K562 (cell line): ENCODE data around the gene TRAF7. TPM values are rescaled to one million over a fixed set of nuclear protein-coding genes. Genes with fewer than 3 reads are reported as not detected.

ENCODE experiments used
- ATAC-seq: fragments of 200-7000 bp; cut with Tn5 transposase; 3 replicates; pipeline ENCODE4 v1.9.1; 2020; ENCODE audit warnings: moderate library complexity
- BruUV-seq: library from RNA; stranded (reverse); fragments of 400-500 nt; replicated peaks from 2 replicates; lab custom pipeline; 2021; lab: Mats Ljungman, UMichigan
- CTCF ChIA-PET: fragments of 300-600 bp; formaldehyde crosslinking; extraction: SDS; loops from one replicate; lab custom pipeline; 2021; ENCODE audit warnings: low intra/inter-chr PET ratio; lab: Yijun Ruan, JAX
- POLR2A ChIA-PET: fragments of 300-600, 350-650 bp; sonication (Branson Sonifier 250); formaldehyde crosslinking; extraction: SDS; loops from one replicate; lab custom pipeline; 2021; ENCODE audit warnings: antibody characterized with exemption, inconsistent platforms; lab: Yijun Ruan, JAX
- DNase-seq, 4 experiments: peaks; one replicate each; pipeline versions ENCODE4 v3.0.0 to v3.0.0-alpha.2; 2011 to 2018; ENCODE audit warnings: low spot score in 3 of 4, mixed read lengths in 3 of 4; ENCODE audit errors: extremely low read depth in 1 of 4
- FAIRE-seq: peaks from 2 replicates; lab custom pipeline; 2011; peaks lifted over from hg19 to GRCh38; lab: Jason Lieb, UNC
- H2AFZ ChIP-seq: 2 replicates; pipeline ENCODE4 v1.6.0; 2011; ENCODE audit warnings: low read depth, low read length, control low read depth, inconsistent platforms
- H3K27ac ChIP-seq: fragments of 200-600 bp; 3 replicates; pipeline ENCODE4 v1.8.0; 2011; ENCODE audit warnings: low read depth, mild to moderate bottlenecking, control low read depth, inconsistent platforms, low read length, moderate library complexity, mixed read lengths; ENCODE audit errors: extremely low read depth
- H3K27me3 ChIP-seq, 2 experiments: fragments of 300-600 bp in 1 of 2; 2 replicates in 1 of 2; 3 replicates in 1 of 2; pipeline versions ENCODE4 v1.6.0 to v1.8.0; 2011; ENCODE audit warnings: inconsistent platforms in 2 of 2, low read length in 2 of 2, mild to moderate bottlenecking in 1 of 2, mixed read lengths in 1 of 2, moderate library complexity in 1 of 2; ENCODE audit not compliant: control insufficient read depth in 2 of 2, insufficient read depth in 2 of 2
- H3K36me3 ChIP-seq: fragments of 300-600 bp; 3 replicates; pipeline ENCODE4 v1.8.0; 2011; ENCODE audit warnings: mild to moderate bottlenecking, low read length, inconsistent platforms; ENCODE audit not compliant: control insufficient read depth, insufficient read depth
- H3K4me1 ChIP-seq, 2 experiments: fragments of 200-600 bp in 1 of 2; replicated peaks in 1 of 2; 2 replicates in 1 of 2; 3 replicates in 1 of 2; pipeline versions ENCODE4 v1.5.1 to v1.8.0; 2011; ENCODE audit warnings: inconsistent platforms in 2 of 2, low read length in 2 of 2, mild to moderate bottlenecking in 1 of 2, mixed read lengths in 1 of 2, moderate library complexity in 1 of 2; ENCODE audit not compliant: control insufficient read depth in 2 of 2, insufficient read depth in 2 of 2
- H3K4me2 ChIP-seq: 2 replicates; pipeline ENCODE4 v1.6.1; 2011; ENCODE audit warnings: low read length, control low read depth, inconsistent platforms, mixed read lengths; ENCODE audit not compliant: insufficient read depth
- H3K4me3 ChIP-seq: fragments of 200-600 bp; sonication (generic), shearing (Covaris generic); 2 replicates; pipeline ENCODE4 v1.5.1; 2016; ENCODE audit warnings: control low read depth, inconsistent platforms
- H3K79me2 ChIP-seq: fragments of 200-600 bp; 3 replicates; pipeline ENCODE4 v1.8.0; 2011; ENCODE audit warnings: low read length, inconsistent platforms; ENCODE audit not compliant: control insufficient read depth, insufficient read depth
- H3K9ac ChIP-seq, 2 experiments: 2 replicates each; pipeline versions ENCODE4 v1.6.0 to v1.6.1; 2011; ENCODE audit warnings: low read depth in 2 of 2, low read length in 2 of 2, control low read depth in 1 of 2, inconsistent platforms in 1 of 2, mild to moderate bottlenecking in 1 of 2, mixed read lengths in 1 of 2; ENCODE audit not compliant: insufficient read depth in 1 of 2
- H3K9me1 ChIP-seq: one replicate; pipeline ENCODE4 v1.6.0; 2011; ENCODE audit warnings: inconsistent platforms, mild to moderate bottlenecking, low read length, moderate library complexity; ENCODE audit not compliant: control insufficient read depth, insufficient read depth
- H3K9me3 ChIP-seq: replicated peaks from 2 replicates; pipeline ENCODE4 v1.5.1; 2011; ENCODE audit warnings: low read depth, low read length, inconsistent platforms; ENCODE audit not compliant: control insufficient read depth, insufficient read depth
- H4K20me1 ChIP-seq: replicated peaks from 2 replicates; pipeline ENCODE4 v1.6.1; 2011; ENCODE audit warnings: low read length, inconsistent platforms, mixed read lengths; ENCODE audit not compliant: control insufficient read depth, insufficient read depth
- ARID1B ChIP-seq: fragments of 450-650 bp; IDR thresholded peaks from 2 replicates; pipeline ENCODE4 v1.6.1; 2016; ENCODE audit warnings: antibody characterized with exemption, mild to moderate bottlenecking, inconsistent platforms
- BMI1 ChIP-seq: fragments of 150-350 bp; IDR thresholded peaks from 2 replicates; pipeline ENCODE4 v1.6.1; 2014; ENCODE audit warnings: low read length
- CBFA2T2 ChIP-seq: fragments of 450-650 bp; conservative IDR thresholded peaks from 2 replicates; pipeline ENCODE4 v1.6.1; 2017; ENCODE audit warnings: mild to moderate bottlenecking
- CBFA2T3 ChIP-seq: fragments of 450-650 bp; IDR thresholded peaks from 2 replicates; pipeline ENCODE4 v1.6.1; 2017
- CXXC5 ChIP-seq: fragments of 250-450 bp; sonication (Bioruptor Pico); IDR thresholded peaks from 2 replicates; pipeline ENCODE4 v1.8.0; 2022; ENCODE audit warnings: inconsistent platforms, mild to moderate bottlenecking, moderate library complexity
- MEIS2 ChIP-seq: fragments of 450-650 bp; IDR thresholded peaks from 2 replicates; pipeline ENCODE4 v1.6.1; 2014; ENCODE audit warnings: mild to moderate bottlenecking; ENCODE audit not compliant: partially characterized antibody
- POLR2A ChIP-seq: fragments of 450-650 bp; conservative IDR thresholded peaks from 2 replicates; pipeline ENCODE4 v1.6.1; 2016
- POLR2G ChIP-seq: fragments of 200-400 bp; formaldehyde crosslinking; IDR thresholded peaks from 2 replicates; pipeline ENCODE4 v1.6.1; 2017; ENCODE audit warnings: low read depth, mild to moderate bottlenecking, antibody characterized with exemption, low read length, moderate library complexity
- RCOR1 ChIP-seq, 2 experiments: IDR thresholded peaks; 2 replicates each; pipeline ENCODE4 v1.6.1; 2012; ENCODE audit warnings: low read depth in 2 of 2, low read length in 2 of 2, borderline replicate concordance in 1 of 2, improper control_type of control experiment in 1 of 2
- SMC3 ChIP-seq: conservative IDR thresholded peaks from 2 replicates; pipeline ENCODE4 v1.6.1; 2011; ENCODE audit warnings: low read depth, low read length, improper control_type of control experiment; ENCODE audit not compliant: insufficient read depth
- SP1 ChIP-seq: sonication (generic); formaldehyde crosslinking; IDR thresholded peaks from 2 replicates; pipeline ENCODE4 v1.8.1; 2022; ENCODE audit warnings: mild to moderate bottlenecking, missing genetic modification reagents
- TCF3 ChIP-seq: sonication (generic); formaldehyde crosslinking; IDR thresholded peaks from 2 replicates; pipeline ENCODE4 v1.4.0; 2020; ENCODE audit warnings: mild to moderate bottlenecking, missing genetic modification reagents
- TCF7 ChIP-seq: sonication (generic); IDR thresholded peaks from 2 replicates; pipeline ENCODE4 v1.6.1; 2016; ENCODE audit warnings: antibody characterized with exemption, borderline replicate concordance
- TEAD4 ChIP-seq, 2 experiments: sonication (generic) in 1 of 2; formaldehyde crosslinking in 1 of 2; IDR thresholded peaks; 2 replicates each; pipeline versions ENCODE4 v1.6.1 to v1.8.0; 2012 to 2022; ENCODE audit warnings: borderline replicate concordance in 1 of 2, inconsistent platforms in 1 of 2, low read length in 1 of 2, mild to moderate bottlenecking in 1 of 2, missing genetic modification reagents in 1 of 2
- ZBTB8A ChIP-seq: fragments of 450-650 bp; IDR thresholded peaks from 2 replicates; pipeline ENCODE4 v1.6.1; 2018; ENCODE audit warnings: mild to moderate bottlenecking, moderate library complexity; ENCODE audit not compliant: partially characterized antibody
- ZNF134 ChIP-seq: fragments of 250-450 bp; sonication (Bioruptor Pico); conservative IDR thresholded peaks from 2 replicates; pipeline ENCODE4 v1.4.0; 2020
- ZNF408 ChIP-seq: fragments of 250-450 bp; sonication (Bioruptor Pico); IDR thresholded peaks from 2 replicates; pipeline ENCODE4 v1.4.0; 2020; ENCODE audit warnings: low read depth, mild to moderate bottlenecking, moderate library complexity
- WGBS: fragments of 100-300 bp; shearing (Covaris generic); methylation state at CpG from one replicate; pipeline ENCODE4 v1.1.6; 2016; ENCODE audit warnings: low coverage, mixed read lengths; ENCODE audit not compliant: insufficient coverage; ENCODE audit errors: missing lambda C conversion rate; 5-methylcytosine and 5-hydroxymethylcytosine counted together
- in situ Hi-C: fragments of 300-500 bp; cut with MboI; formaldehyde crosslinking; loops from 4 replicates; pipeline ENCODE4 v1.15.0; 2018; ENCODE audit warnings: inconsistent platforms, mixed read lengths
- intact Hi-C: fragments of 100-400 bp; cut with micrococcal nuclease; formaldehyde crosslinking; loops from 2 replicates; pipeline ENCODE4 v1.14.2; 2022
- polyA plus RNA-seq, 8 experiments: library from polyadenylated mRNA; depleted of rRNA in 4 of 8; stranded (reverse) in 5 of 8; unstranded in 3 of 8; fragments of >200 nt; fragmentation: Nextera tagmentation in 2 of 8; fragmentation: Illumina TruSeq in 1 of 8; extraction: Ambion mirVana in 2 of 8; extraction: Trizol in 1 of 8; gene quantifications; 2 replicates each; pipeline versions ENCODE4 v1.2.1 to v1.2.3, GENCODE V29; 2011 to 2014; ENCODE audit warnings: inconsistent platforms in 1 of 8, missing spikeins in 1 of 8
- total RNA-seq, 7 experiments: library from RNA; depleted of rRNA in 6 of 7; stranded (reverse); fragments of >200 nt in 6 of 7; fragmentation: Illumina TruSeq in 2 of 7; extraction: Trizol in 2 of 7; gene quantifications; 2 replicates each; pipeline versions ENCODE4 v1.2.1 to v1.2.3, GENCODE V29; 2011 to 2021; ENCODE audit warnings: low replicate concordance in 1 of 7
- TF ChIP-seq, protein P1 (sequence below), 2 experiments: IDR thresholded peaks in 1 of 2; conservative IDR thresholded peaks in 1 of 2; 2 replicates each; pipeline ENCODE4 v1.6.1; 2016; ENCODE audit warnings: low read depth in 2 of 2, mild to moderate bottlenecking in 1 of 2, missing compliant biosample characterization in 1 of 2, missing genetic modification characterization in 1 of 2, moderate library complexity in 1 of 2
- TF ChIP-seq, protein P2 (sequence below): sonication (generic); formaldehyde crosslinking; IDR thresholded peaks from 2 replicates; pipeline ENCODE4 v1.8.0; 2022; ENCODE audit warnings: missing genetic modification reagents, mild to moderate bottlenecking, moderate library complexity, borderline replicate concordance

Gene TRAF7
- total and polyA plus RNA-seq, 9 of the 15 experiments (the other 6 are each of a cell fraction or from before 2014, with no cell fraction given) = 1.1 to 113 (median 41.6) TPM

- DNase-seq = peak in 2 of 4 experiments; percentile 39 to 69
- ChIA-PET POLR2A (interaction anchor here (0.6 to 2.1 kb wide), 5 partner anchors 9 to 55 kb away, joined by 3 to 12 read pairs (median 4); partner anchors contain the start of genes ECI1 and TRAF7), CTCF (no interaction called here)
- Histone ChIP-seq H3K79me2 (peaks cover 71% of the 10 kb centered on the region), H3K27ac (no peak overlapping the region), H3K36me3 (peaks cover 61% of the 10 kb centered on the region; the same call in 2 of the 3 replicates), H2AFZ (no peak overlapping the region), H3K9me1 (no peaks in the 10 kb centered on the region), H3K9ac (peak overlapping the region in 1 of 2 experiments; percentile 83; a peak in 2 of 4 replicates), H4K20me1 (peaks cover 21% of the 10 kb centered on the region), H3K27me3 (no peaks in the 10 kb centered on the region), H3K4me2 (no peak overlapping the region), H3K4me1 (peaks cover 32 to 95% of the 10 kb centered on the region in 2 experiments), H3K4me3 (no peak overlapping the region), H3K9me3 (no peaks in the 10 kb centered on the region)
- 52% methylated on average over 19 of the region's 29 CpGs for WGBS
- no peak for FAIRE-seq
- BruUV-seq = no TSS peak
- in situ Hi-C loops = no loop called here
- intact Hi-C loops = no loop called here
- no peak for ATAC-seq
- TF ChIP-seq ZNF134 (CRISPR knock-in tag) = no peak
- TF ChIP-seq TCF3 (CRISPR knock-in tag) = peak; percentile 35; the same call in 1 of the 2 replicates
- TF ChIP-seq MEIS2 = peak; percentile 80
- TF ChIP-seq ARID1B = peak; percentile 20
- no peak for TF ChIP-seq BMI1
- no peak for TF ChIP-seq ZNF408 (CRISPR knock-in tag)
- TF ChIP-seq POLR2A = no peak
- TF ChIP-seq TEAD4 (IDR thresholded peaks at IDR 0.05; ENCODE audit: low read length) = 0 out of 2 replicates have a peak, but pooled peaks have one; percentile 6
- TF ChIP-seq TEAD4 (CRISPR knock-in tag; IDR thresholded peaks at IDR 0.05; ENCODE audit: borderline replicate concordance) = no peak
- TF ChIP-seq, protein P1, sequence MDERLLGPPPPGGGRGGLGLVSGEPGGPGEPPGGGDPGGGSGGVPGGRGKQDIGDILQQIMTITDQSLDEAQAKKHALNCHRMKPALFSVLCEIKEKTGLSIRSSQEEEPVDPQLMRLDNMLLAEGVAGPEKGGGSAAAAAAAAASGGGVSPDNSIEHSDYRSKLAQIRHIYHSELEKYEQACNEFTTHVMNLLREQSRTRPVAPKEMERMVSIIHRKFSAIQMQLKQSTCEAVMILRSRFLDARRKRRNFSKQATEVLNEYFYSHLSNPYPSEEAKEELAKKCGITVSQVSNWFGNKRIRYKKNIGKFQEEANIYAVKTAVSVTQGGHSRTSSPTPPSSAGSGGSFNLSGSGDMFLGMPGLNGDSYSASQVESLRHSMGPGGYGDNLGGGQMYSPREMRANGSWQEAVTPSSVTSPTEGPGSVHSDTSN (CRISPR knock-in tag; IDR thresholded peaks at IDR 0.05; ENCODE audit: low read depth) = no peak
- TF ChIP-seq, protein P1 (tag; conservative IDR thresholded peaks at IDR 0.05; ENCODE audit: low read depth) = peak; percentile 33; the same call in 1 of the 2 replicates
- peak; percentile 31; the same call in 1 of the 2 replicates for TF ChIP-seq CXXC5
- TF ChIP-seq ZBTB8A = no peak
- TF ChIP-seq SP1 (CRISPR knock-in tag) = no peak
- TF ChIP-seq SMC3 = no peak
- TF ChIP-seq CBFA2T3 = peak; percentile 67
- peak; percentile 5 for TF ChIP-seq POLR2G
- TF ChIP-seq CBFA2T2 = peak; percentile 66
- peak in 1 of 2 experiments; percentile 61; a peak in 2 of 4 replicates for TF ChIP-seq RCOR1 (IDR thresholded peaks at IDR 0.05; ENCODE audit: borderline replicate concordance in 1 of 2, low read depth in 2 of 2, low read length in 2 of 2)
- no peak for TF ChIP-seq TCF7
- TF ChIP-seq, protein P2, sequence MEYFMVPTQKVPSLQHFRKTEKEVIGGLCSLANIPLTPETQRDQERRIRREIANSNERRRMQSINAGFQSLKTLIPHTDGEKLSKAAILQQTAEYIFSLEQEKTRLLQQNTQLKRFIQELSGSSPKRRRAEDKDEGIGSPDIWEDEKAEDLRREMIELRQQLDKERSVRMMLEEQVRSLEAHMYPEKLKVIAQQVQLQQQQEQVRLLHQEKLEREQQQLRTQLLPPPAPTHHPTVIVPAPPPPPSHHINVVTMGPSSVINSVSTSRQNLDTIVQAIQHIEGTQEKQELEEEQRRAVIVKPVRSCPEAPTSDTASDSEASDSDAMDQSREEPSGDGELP = 0 out of 2 replicates have a peak, but pooled peaks have one; percentile 35
Measured at GRCh38 chr16:2209258-2210008, 53.9 kb downstream of the TRAF7 start.
